Cardiac muscle cell (in vitro differentiated cells and primary cell): ENCODE data around the gene COIL. TPM values are rescaled to one million over a fixed set of nuclear protein-coding genes. Genes with fewer than 3 reads are reported as not detected.
A peak's percentile ranks its signal among the peaks of the same experiment; 100 is the strongest.

ENCODE experiments used
- DNase-seq, 2 donors: peaks; one replicate each; pipeline versions ENCODE4 v3.0.0 to v3.0.0-alpha.2; 2010 to 2017; ENCODE audit warnings: low read depth in 1 of 2, low spot score in 1 of 2
- H3K27ac ChIP-seq: fragments of 200-600 bp; sonication (generic); 2 replicates; pipeline ENCODE4 v1.5.1; 2016
- H3K27me3 ChIP-seq: fragments of 200-600 bp; sonication (generic); 2 replicates; pipeline ENCODE4 v1.6.0; 2016; ENCODE audit warnings: control low read depth
- H3K36me3 ChIP-seq: fragments of 200-600 bp; sonication (generic); 2 replicates; pipeline ENCODE4 v1.5.1; 2016; ENCODE audit warnings: control low read depth
- H3K4me1 ChIP-seq: fragments of 200-600 bp; sonication (generic); 2 replicates; pipeline ENCODE4 v1.8.1; 2017; ENCODE audit warnings: low read depth, mild to moderate bottlenecking, mixed run types
- H3K4me3 ChIP-seq: fragments of 200-600 bp; sonication (generic); 2 replicates; pipeline ENCODE4 v1.5.1; 2016; ENCODE audit warnings: mild to moderate bottlenecking
- H3K9me3 ChIP-seq: fragments of 200-600 bp; sonication (generic); 2 replicates; pipeline ENCODE4 v1.5.1; 2017; ENCODE audit warnings: low read depth, mild to moderate bottlenecking, control low read depth
- CTCF ChIP-seq: IDR thresholded peaks from 2 replicates; pipeline ENCODE4 v1.5.1; 2012; ENCODE audit warnings: low read depth, mild to moderate bottlenecking, low read length
- polyA plus RNA-seq: library from polyadenylated mRNA; unstranded; fragments of >200 nt; fragmentation: Nextera tagmentation; extraction: Ambion mirVana; gene quantifications from 2 replicates; pipeline ENCODE4 v1.2.1, GENCODE V29; 2016
- total RNA-seq: library from RNA; depleted of rRNA; stranded (reverse); fragments of >200 nt; gene quantifications from 2 replicates; pipeline ENCODE4 v1.2.3, GENCODE V29; 2016

Gene COIL
- total and polyA plus RNA-seq, 2 experiments from 2014 or later = 16.3 to 19.9 TPM

- Histone ChIP-seq H3K27me3 (no peaks in the 10 kb centered on the region), H3K27ac (no peak overlapping the region), H3K4me1 (peaks cover 8% of the 10 kb centered on the region), H3K9me3 (no peaks in the 10 kb centered on the region), H3K4me3 (peak overlapping the region; percentile 38), H3K36me3 (no peaks in the 10 kb centered on the region)
- peak; percentile 16 to 47 for DNase-seq
- TF ChIP-seq CTCF = no peak
Measured at GRCh38 chr17:56976941-56977608, 16.2 kb upstream of the COIL start.

- TF ChIP-seq CTCF = no peak
- H3K4me3 ChIP-seq = no peak overlapping the region
- no peaks in the 10 kb centered on the region for H3K9me3 ChIP-seq
- peaks cover 8% of the 10 kb centered on the region for H3K4me1 ChIP-seq
- no peaks in the 10 kb centered on the region for H3K36me3 ChIP-seq
- DNase-seq = no peak
- no peaks in the 10 kb centered on the region for H3K27me3 ChIP-seq
- no peak overlapping the region for H3K27ac ChIP-seq
Measured at GRCh38 chr17:56975656-56976055, 14.8 kb upstream of the COIL start.

GRCh38 chr17:56974055-56974454 lies 13.2 kb upstream of the COIL start:
- no peak for TF ChIP-seq CTCF
- Histone ChIP-seq H3K27ac (no peak overlapping the region), H3K27me3 (no peaks in the 10 kb centered on the region), H3K36me3 (no peaks in the 10 kb centered on the region), H3K9me3 (no peaks in the 10 kb centered on the region), H3K4me3 (no peak overlapping the region), H3K4me1 (peaks cover 8% of the 10 kb centered on the region)
- no peak for DNase-seq

GRCh38 chr17:56973520-56973919 lies 12.7 kb upstream of the COIL start:
- Histone ChIP-seq H3K27me3 (no peaks in the 10 kb centered on the region), H3K27ac (no peak overlapping the region), H3K9me3 (no peaks in the 10 kb centered on the region), H3K36me3 (no peaks in the 10 kb centered on the region), H3K4me3 (no peak overlapping the region), H3K4me1 (peaks cover 3% of the 10 kb centered on the region)
- TF ChIP-seq CTCF = no peak
- no peak for DNase-seq

- TF ChIP-seq CTCF = no peak
- Histone ChIP-seq H3K27me3 (no peaks in the 10 kb centered on the region), H3K4me1 (no peaks in the 10 kb centered on the region), H3K27ac (no peak overlapping the region), H3K4me3 (no peak overlapping the region), H3K36me3 (no peaks in the 10 kb centered on the region), H3K9me3 (no peaks in the 10 kb centered on the region)
- no peak for DNase-seq
Measured at GRCh38 chr17:56972111-56972730, 11.4 kb upstream of the COIL start.
